ENCODE results near the gene TAMALIN. TPM values are rescaled to one million over a fixed set of nuclear protein-coding genes. Genes with fewer than 3 reads are reported as not detected.

TAMALIN gene
- total RNA-seq, 1 donor: 122 TPM

DNA sequence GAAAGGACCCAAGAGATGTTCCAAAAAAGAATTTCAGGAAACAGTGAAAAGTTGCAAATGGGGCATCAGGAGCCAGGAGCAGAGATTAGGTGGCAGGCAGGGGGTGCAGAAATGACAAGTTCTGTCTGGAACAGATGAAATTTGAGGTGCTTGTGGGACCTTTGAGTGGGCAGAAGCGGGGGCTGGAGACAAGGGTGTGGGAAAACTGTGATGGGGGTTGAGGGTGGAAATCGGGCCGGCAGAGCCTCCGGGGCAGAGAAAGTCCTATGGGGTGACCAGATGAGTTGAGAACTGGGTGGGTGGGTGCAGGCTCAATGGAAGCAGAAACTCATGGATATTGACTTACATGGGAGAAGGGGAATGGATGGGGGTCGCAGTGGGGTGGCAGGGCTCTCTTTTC lies 42.9 kb downstream of the TAMALIN start:
- Histone ChIP-seq H3K27me3 (ENCODE audit: insufficient read depth, low read length) (no peaks in the 10 kb centered on the region), H3K4me1 (ENCODE audit: insufficient read depth, low read length) (peaks cover 44% of the 10 kb centered on the region), H3K4me3 (ENCODE audit: low read length) (no peak overlapping the region), H3K9me3 (ENCODE audit: low read depth, low read length) (no peaks in the 10 kb centered on the region)

DNA sequence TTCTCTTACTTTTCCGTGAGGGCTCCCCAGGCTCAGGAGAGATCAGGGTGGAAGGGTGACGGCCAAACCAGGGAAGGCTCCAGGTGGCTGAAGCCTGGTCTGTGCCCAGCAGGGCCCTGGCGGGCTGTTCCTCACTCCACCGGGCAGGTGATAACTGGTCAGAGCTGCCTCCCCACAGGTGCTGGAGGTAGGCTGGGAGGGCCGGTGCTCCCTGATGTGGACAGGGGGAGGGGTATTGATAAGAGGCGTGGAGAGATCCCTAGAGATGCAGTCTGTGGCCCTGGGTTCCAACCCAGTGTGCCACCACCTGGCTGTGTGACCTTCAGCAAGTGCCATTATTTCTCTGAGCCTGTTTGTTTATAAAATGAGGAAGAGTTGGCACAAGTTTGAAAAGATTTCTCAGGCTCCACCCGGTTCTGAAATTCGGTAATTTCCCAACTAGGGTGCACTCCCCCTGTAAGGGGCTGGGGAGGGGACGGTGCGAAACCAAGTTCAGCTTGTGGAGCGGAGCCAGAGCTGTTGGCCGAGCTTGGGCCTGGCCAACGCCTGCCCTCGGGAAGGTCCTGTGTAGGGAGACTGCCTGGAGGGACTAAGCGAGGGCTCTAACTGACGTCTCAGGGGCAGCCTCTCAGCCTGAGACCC lies 43.5 kb downstream of the TAMALIN start:
- no peaks in the 10 kb centered on the region for H3K27me3 ChIP-seq (ENCODE audit: insufficient read depth, low read length)
- no peaks in the 10 kb centered on the region for H3K9me3 ChIP-seq (ENCODE audit: low read depth, low read length)
- peak overlapping the region; percentile 57 for H3K4me3 ChIP-seq (ENCODE audit: low read length)
- H3K4me1 ChIP-seq (ENCODE audit: insufficient read depth, low read length): peaks cover 42% of the 10 kb centered on the region

- Histone ChIP-seq H3K4me3 (ENCODE audit: low read length) (peak within 1 kb of the TSS; percentile 57), H3K9me3 (ENCODE audit: low read depth, low read length) (no peaks in the 10 kb centered on the region), H3K4me1 (ENCODE audit: insufficient read depth, low read length) (peaks cover 35% of the 10 kb centered on the region), H3K27me3 (ENCODE audit: insufficient read depth, low read length) (no peaks in the 10 kb centered on the region)
Measured at GRCh38 chr12:52050758-52051541, 44.2 kb downstream of the TAMALIN start, which contains the start of gene NR4A1. NR4A1 (plus strand) TSS chr12:52051442; CDS start chr12:52054329, 2,887 bp downstream.

DNA sequence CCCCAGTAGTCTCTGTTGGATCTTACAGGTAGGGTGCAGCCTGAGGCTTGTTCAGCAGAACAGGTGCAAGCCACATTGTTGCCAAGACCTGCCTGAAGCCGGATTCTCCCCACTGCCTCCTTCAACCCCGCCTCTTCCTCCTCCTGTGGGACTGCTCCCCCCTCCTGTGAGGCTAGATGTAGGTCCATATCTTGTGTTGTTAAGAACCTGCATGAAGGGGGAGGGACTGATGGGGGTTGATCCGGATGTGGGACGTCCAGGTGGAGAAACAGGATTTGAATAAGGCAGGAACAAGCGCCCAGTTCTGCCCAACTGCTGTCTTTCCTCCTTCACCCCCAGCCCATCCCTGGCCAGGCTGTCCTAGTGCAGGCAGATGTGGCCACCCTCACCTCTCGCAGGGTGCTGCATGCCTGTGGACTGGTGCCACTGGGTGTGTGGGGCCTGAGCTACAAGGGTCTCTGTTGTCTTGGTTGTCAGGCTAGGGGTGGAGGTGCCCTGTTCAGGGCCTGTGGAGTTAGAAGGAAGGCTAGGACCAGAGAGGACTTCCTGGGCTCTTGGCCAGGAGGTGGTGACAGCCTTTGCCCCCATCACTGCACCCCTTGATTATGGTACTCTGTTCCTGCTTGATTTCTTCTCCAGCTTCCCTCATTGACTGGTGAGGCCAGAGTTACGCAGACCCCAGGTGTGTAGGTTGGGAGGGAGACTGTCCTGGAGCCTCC lies 45.9 kb downstream of the TAMALIN start:
- Histone ChIP-seq H3K27me3 (ENCODE audit: insufficient read depth, low read length) (no peaks in the 10 kb centered on the region), H3K4me1 (ENCODE audit: insufficient read depth, low read length) (peaks cover 30% of the 10 kb centered on the region), H3K9me3 (ENCODE audit: low read depth, low read length) (no peaks in the 10 kb centered on the region), H3K4me3 (ENCODE audit: low read length) (peak overlapping the region; percentile 49)

DNA sequence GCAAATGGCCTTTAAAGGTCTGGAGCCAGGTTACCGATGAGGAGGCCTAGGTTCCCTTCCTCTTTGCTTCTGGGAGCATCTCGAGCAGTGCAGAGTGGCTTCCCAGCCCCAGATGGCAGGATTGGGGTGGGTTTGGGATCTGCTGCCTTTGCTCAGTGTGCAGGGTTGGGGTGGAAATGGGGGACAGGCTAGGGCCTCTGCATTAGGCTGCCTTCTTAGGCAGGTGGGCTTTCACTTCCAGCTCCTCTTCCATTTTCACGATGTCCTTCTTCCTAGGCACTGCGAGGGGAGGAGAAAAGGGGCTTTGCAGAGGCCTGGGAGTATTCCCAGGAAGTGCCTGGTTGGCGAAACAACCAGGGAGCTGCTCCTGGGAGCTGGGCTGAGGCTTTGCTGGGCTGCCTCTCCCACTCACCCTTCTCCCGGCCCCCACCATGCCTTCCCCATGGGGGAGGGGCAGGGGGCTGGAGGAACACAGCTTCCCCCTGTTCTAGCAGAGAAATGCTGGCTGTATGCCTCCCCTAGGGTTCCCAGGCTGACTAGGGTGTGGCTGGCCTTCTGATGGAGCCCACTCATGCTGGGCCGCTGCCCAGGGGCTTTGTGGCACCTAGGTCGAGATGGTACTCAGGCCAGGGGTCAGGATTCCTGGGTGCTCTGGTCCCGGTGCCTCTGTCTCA lies 46.9 kb downstream of the TAMALIN start:
- Histone ChIP-seq H3K4me1 (ENCODE audit: insufficient read depth, low read length) (peaks cover 30% of the 10 kb centered on the region), H3K4me3 (ENCODE audit: low read length) (no peak overlapping the region), H3K9me3 (ENCODE audit: low read depth, low read length) (no peaks in the 10 kb centered on the region), H3K27me3 (ENCODE audit: insufficient read depth, low read length) (no peaks in the 10 kb centered on the region)

GRCh38 chr12:52054231-52054832 lies 47.6 kb downstream of the TAMALIN start:
- H3K4me3 ChIP-seq (ENCODE audit: low read length): no peak overlapping the region
- peaks cover 30% of the 10 kb centered on the region for H3K4me1 ChIP-seq (ENCODE audit: insufficient read depth, low read length)
- H3K27me3 ChIP-seq (ENCODE audit: insufficient read depth, low read length): no peaks in the 10 kb centered on the region
- no peaks in the 10 kb centered on the region for H3K9me3 ChIP-seq (ENCODE audit: low read depth, low read length)

GRCh38 chr12:52054833-52055730 lies 48.3 kb downstream of the TAMALIN start:
- H3K9me3 ChIP-seq (ENCODE audit: low read depth, low read length): no peaks in the 10 kb centered on the region
- H3K4me3 ChIP-seq (ENCODE audit: low read length): no peak overlapping the region
- H3K4me1 ChIP-seq (ENCODE audit: insufficient read depth, low read length): peaks cover 25% of the 10 kb centered on the region
- no peaks in the 10 kb centered on the region for H3K27me3 ChIP-seq (ENCODE audit: insufficient read depth, low read length)

- no peak overlapping the region for H3K4me3 ChIP-seq (ENCODE audit: low read length)
- peaks cover 17% of the 10 kb centered on the region for H3K4me1 ChIP-seq (ENCODE audit: insufficient read depth, low read length)
- no peaks in the 10 kb centered on the region for H3K27me3 ChIP-seq (ENCODE audit: insufficient read depth, low read length)
- H3K9me3 ChIP-seq (ENCODE audit: low read depth, low read length): no peaks in the 10 kb centered on the region
Measured at GRCh38 chr12:52055731-52056711, 49.3 kb downstream of the TAMALIN start.

DNA sequence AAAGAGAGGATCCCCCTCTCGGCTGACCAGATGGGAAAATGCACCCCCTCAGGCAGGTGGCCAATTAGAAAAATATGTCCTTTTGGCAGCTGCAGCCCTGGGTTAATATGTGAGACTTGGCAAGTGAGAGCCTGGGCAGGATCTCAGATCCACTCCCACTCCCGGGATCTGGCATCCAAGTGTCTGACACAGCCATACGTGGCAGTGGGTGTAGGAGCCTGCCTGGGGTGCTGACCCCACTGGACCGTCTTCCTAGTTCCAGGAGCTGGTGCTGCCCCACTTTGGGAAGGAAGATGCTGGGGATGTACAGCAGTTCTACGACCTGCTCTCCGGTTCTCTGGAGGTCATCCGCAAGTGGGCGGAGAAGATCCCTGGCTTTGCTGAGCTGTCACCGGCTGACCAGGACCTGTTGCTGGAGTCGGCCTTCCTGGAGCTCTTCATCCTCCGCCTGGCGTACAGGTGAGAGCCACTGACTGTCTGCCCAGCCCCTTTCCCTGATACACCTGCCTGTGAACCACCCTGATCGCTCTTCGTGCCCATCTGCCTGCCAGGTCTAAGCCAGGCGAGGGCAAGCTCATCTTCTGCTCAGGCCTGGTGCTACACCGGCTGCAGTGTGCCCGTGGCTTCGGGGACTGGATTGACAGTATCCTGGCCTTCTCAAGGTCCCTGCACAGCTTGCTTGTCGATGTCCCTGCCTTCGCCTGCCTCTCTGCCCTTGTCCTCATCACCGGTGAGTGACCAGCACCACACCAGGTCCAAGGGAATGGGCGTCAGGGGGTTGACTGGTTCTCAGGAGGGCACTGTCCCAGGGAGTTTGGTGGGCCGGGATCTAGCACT lies 50.3 kb downstream of the TAMALIN start:
- Histone ChIP-seq H3K4me3 (ENCODE audit: low read length) (no peak overlapping the region), H3K9me3 (ENCODE audit: low read depth, low read length) (no peaks in the 10 kb centered on the region), H3K4me1 (ENCODE audit: insufficient read depth, low read length) (peaks cover 9% of the 10 kb centered on the region), H3K27me3 (ENCODE audit: insufficient read depth, low read length) (no peaks in the 10 kb centered on the region)

- no peak overlapping the region for H3K4me3 ChIP-seq (ENCODE audit: low read length)
- H3K4me1 ChIP-seq (ENCODE audit: insufficient read depth, low read length): peaks cover under 1% of the 10 kb centered on the region
- no peaks in the 10 kb centered on the region for H3K27me3 ChIP-seq (ENCODE audit: insufficient read depth, low read length)
- no peaks in the 10 kb centered on the region for H3K9me3 ChIP-seq (ENCODE audit: low read depth, low read length)
Measured at GRCh38 chr12:52057638-52058576, 51.2 kb downstream of the TAMALIN start.

- Histone ChIP-seq H3K4me3 (ENCODE audit: low read length) (no peak overlapping the region), H3K27me3 (ENCODE audit: insufficient read depth, low read length) (no peaks in the 10 kb centered on the region), H3K4me1 (ENCODE audit: insufficient read depth, low read length) (no peaks in the 10 kb centered on the region), H3K9me3 (ENCODE audit: low read depth, low read length) (no peaks in the 10 kb centered on the region)
Measured at GRCh38 chr12:52058631-52059361, 52.0 kb downstream of the TAMALIN start.

Measured in mononuclear cell (primary cell).